Fibroblast of lung (primary cell): ENCODE measurements around the gene ANKRD13A.

Experiments
- EZH2 ChIP-seq: IDR thresholded peaks from 2 replicates; pipeline ENCODE4 v1.5.1; 2012; ENCODE audit warnings: low read length, control low read depth, mild to moderate bottlenecking; ENCODE audit errors: missing control alignments
- TF ChIP-seq, protein P1 (sequence below), 2 donors: IDR thresholded peaks in 1 of 2; conservative IDR thresholded peaks in 1 of 2; 1 replicate in 1 of 2; 2 replicates in 1 of 2; pipeline ENCODE4 v1.5.1; 2011 to 2012; ENCODE audit warnings: low read length in 2 of 2, control low read depth in 1 of 2, inconsistent platforms in 1 of 2, low read depth in 1 of 2, mild to moderate bottlenecking in 1 of 2

DNA sequence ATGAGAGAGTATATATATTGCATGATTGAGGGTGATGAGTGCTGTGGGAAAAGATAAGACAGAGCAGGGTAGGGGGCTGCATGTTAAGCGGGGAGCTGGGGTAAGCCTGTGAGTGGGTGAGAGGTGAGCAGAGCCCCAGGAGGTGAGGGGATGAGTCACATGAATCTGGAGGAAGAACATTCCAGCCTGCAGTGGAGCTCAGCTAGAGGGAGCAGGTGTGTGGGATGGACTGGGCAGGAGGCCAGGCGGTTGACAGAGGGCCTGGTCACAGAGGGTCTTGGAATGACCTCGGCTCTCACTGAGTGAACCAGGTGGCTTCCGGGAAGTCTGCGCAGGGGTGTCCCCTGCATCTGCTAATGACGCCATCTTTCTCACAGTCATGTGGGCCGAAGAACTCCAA lies 47.5 kb upstream of the ANKRD13A start:
- TF ChIP-seq, protein P1, sequence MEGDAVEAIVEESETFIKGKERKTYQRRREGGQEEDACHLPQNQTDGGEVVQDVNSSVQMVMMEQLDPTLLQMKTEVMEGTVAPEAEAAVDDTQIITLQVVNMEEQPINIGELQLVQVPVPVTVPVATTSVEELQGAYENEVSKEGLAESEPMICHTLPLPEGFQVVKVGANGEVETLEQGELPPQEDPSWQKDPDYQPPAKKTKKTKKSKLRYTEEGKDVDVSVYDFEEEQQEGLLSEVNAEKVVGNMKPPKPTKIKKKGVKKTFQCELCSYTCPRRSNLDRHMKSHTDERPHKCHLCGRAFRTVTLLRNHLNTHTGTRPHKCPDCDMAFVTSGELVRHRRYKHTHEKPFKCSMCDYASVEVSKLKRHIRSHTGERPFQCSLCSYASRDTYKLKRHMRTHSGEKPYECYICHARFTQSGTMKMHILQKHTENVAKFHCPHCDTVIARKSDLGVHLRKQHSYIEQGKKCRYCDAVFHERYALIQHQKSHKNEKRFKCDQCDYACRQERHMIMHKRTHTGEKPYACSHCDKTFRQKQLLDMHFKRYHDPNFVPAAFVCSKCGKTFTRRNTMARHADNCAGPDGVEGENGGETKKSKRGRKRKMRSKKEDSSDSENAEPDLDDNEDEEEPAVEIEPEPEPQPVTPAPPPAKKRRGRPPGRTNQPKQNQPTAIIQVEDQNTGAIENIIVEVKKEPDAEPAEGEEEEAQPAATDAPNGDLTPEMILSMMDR (conservative IDR thresholded peaks at IDR 0.05 in 1 of 2, IDR thresholded peaks at IDR 0.05 in 1 of 2; ENCODE audit: low read depth in 1 of 2, low read length in 2 of 2): no peak
- no peak for TF ChIP-seq EZH2
